IMR-90 (cell line): ENCODE results near the gene ELF2. TPM values are rescaled to one million over a fixed set of nuclear protein-coding genes. Genes with fewer than 3 reads are reported as not detected.

Source experiments
- ATAC-seq: fragments of 200-7000 bp; cut with Tn5 transposase; 2 replicates; pipeline ENCODE4 v1.9.1; 2020; ENCODE audit warnings: low read depth, mild to moderate bottlenecking, moderate library complexity
- BruUV-seq: library from RNA; stranded (reverse); fragments of 400-500 nt; replicated peaks from 2 replicates; lab custom pipeline; 2021; lab: Mats Ljungman, UMichigan
- CTCF ChIA-PET: fragments of 300-600 bp; formaldehyde crosslinking; extraction: SDS; loops from one replicate; lab custom pipeline; 2021; ENCODE audit warnings: antibody characterized with exemption; lab: Yijun Ruan, JAX
- POLR2A ChIA-PET: fragments of 300-600 bp; sonication (Branson Sonifier 250); formaldehyde crosslinking; loops from one replicate; lab custom pipeline; 2022; ENCODE audit warnings: antibody characterized with exemption; ENCODE audit not compliant: unreplicated experiment; lab: Charles Lee
- DNase-seq: peaks from one replicate; pipeline ENCODE4 v3.0.0; 2013
- H2AFZ ChIP-seq: replicated peaks from 2 replicates; pipeline ENCODE3; 2013; ENCODE audit warnings: low read length, mild to moderate bottlenecking; ENCODE audit not compliant: poor library complexity
- H2AK5ac ChIP-seq: 2 replicates; pipeline ENCODE4 v1.6.1; 2013; ENCODE audit warnings: low read depth, low read length, inconsistent platforms
- H2AK9ac ChIP-seq: replicated peaks from 2 replicates; pipeline ENCODE3; 2013; ENCODE audit warnings: mild to moderate bottlenecking, low read depth, low read length, moderate library complexity; ENCODE audit not compliant: poor library complexity
- H2BK120ac ChIP-seq: 2 replicates; pipeline ENCODE4 v1.6.1; 2013; ENCODE audit warnings: low read depth, low read length, inconsistent platforms
- H2BK15ac ChIP-seq: 3 replicates; pipeline ENCODE4 v1.6.1; 2013; ENCODE audit warnings: low read depth, low read length, inconsistent platforms
- H2BK20ac ChIP-seq: 2 replicates; pipeline ENCODE4 v1.6.1; 2013; ENCODE audit warnings: low read depth, mild to moderate bottlenecking, inconsistent platforms, low read length, moderate library complexity
- H2BK5ac ChIP-seq: 2 replicates; pipeline ENCODE4 v1.6.1; 2013; ENCODE audit warnings: mild to moderate bottlenecking, low read depth, low read length, inconsistent platforms; ENCODE audit not compliant: poor library complexity, severe bottlenecking
- H3K14ac ChIP-seq: replicated peaks from 2 replicates; pipeline ENCODE4 v1.6.1; 2013; ENCODE audit warnings: low read depth, low read length, inconsistent platforms
- H3K18ac ChIP-seq: 2 replicates; pipeline ENCODE4 v1.6.1; 2013; ENCODE audit warnings: low read depth, low read length, control low read depth
- H3K23ac ChIP-seq: 2 replicates; pipeline ENCODE4 v1.6.1; 2013; ENCODE audit warnings: low read depth, low read length, inconsistent platforms
- H3K27ac ChIP-seq: 2 replicates; pipeline ENCODE4 v1.5.1; 2013; ENCODE audit warnings: mild to moderate bottlenecking, control low read depth, low read length; ENCODE audit not compliant: insufficient read depth
- H3K27me3 ChIP-seq: 2 replicates; pipeline ENCODE4 v1.6.1; 2013; ENCODE audit warnings: low read length; ENCODE audit not compliant: control insufficient read depth, insufficient read depth
- H3K36me3 ChIP-seq: 2 replicates; pipeline ENCODE4 v1.6.1; 2013; ENCODE audit warnings: low read length, mixed read lengths; ENCODE audit not compliant: control insufficient read depth, insufficient read depth
- H3K4ac ChIP-seq: 2 replicates; pipeline ENCODE4 v1.6.1; 2013; ENCODE audit warnings: low read depth, low read length, inconsistent platforms
- H3K4me1 ChIP-seq: 2 replicates; pipeline ENCODE4 v1.6.1; 2013; ENCODE audit warnings: low read length, mixed read lengths; ENCODE audit not compliant: control insufficient read depth, insufficient read depth
- H3K4me2 ChIP-seq: 2 replicates; pipeline ENCODE4 v1.6.1; 2013; ENCODE audit warnings: low read depth, mild to moderate bottlenecking, control low read depth, low read length, moderate library complexity
- H3K4me3 ChIP-seq: 2 replicates; pipeline ENCODE4 v1.5.1; 2013; ENCODE audit warnings: low read depth, mild to moderate bottlenecking, control low read depth, low read length, moderate library complexity; ENCODE audit not compliant: insufficient read depth
- H3K56ac ChIP-seq: 2 replicates; pipeline ENCODE4 v1.6.1; 2013; ENCODE audit warnings: low read length, inconsistent platforms; ENCODE audit not compliant: insufficient read depth; ENCODE audit errors: extremely low read depth
- H3K79me1 ChIP-seq, 2 experiments: 2 replicates each; pipeline ENCODE4 v1.6.1; 2013; ENCODE audit warnings: low read length in 2 of 2, inconsistent platforms in 1 of 2, low read depth in 1 of 2
- H3K9ac ChIP-seq: 2 replicates; pipeline ENCODE4 v1.6.1; 2013; ENCODE audit warnings: low read depth, low read length, control low read depth
- H3K9me1 ChIP-seq: 2 replicates; pipeline ENCODE4 v1.6.1; 2013; ENCODE audit warnings: low read length, inconsistent platforms; ENCODE audit not compliant: insufficient read depth
- H3K9me3 ChIP-seq: 2 replicates; pipeline ENCODE4 v1.6.1; 2013; ENCODE audit warnings: low read length; ENCODE audit not compliant: control insufficient read depth, insufficient read depth
- H4K20me1 ChIP-seq: 2 replicates; pipeline ENCODE4 v1.6.1; 2013; ENCODE audit warnings: low read length, inconsistent platforms; ENCODE audit not compliant: insufficient read depth
- H4K5ac ChIP-seq: 2 replicates; pipeline ENCODE4 v1.6.1; 2013; ENCODE audit warnings: mild to moderate bottlenecking, low read depth, low read length, control low read depth
- H4K8ac ChIP-seq, 2 experiments: 2 replicates each; pipeline ENCODE4 v1.6.1; 2013; ENCODE audit warnings: low read depth in 2 of 2, low read length in 2 of 2, control low read depth in 1 of 2, inconsistent platforms in 1 of 2
- H4K91ac ChIP-seq: 2 replicates; pipeline ENCODE4 v1.6.1; 2013; ENCODE audit warnings: low read depth, low read length, inconsistent platforms; ENCODE audit not compliant: insufficient read depth
- CEBPB ChIP-seq: IDR thresholded peaks from 2 replicates; pipeline ENCODE4 v1.6.1; 2012; ENCODE audit warnings: low read depth, low read length, improper control_type of control experiment
- CHD1 ChIP-seq: IDR thresholded peaks from 2 replicates; pipeline ENCODE4 v1.6.1; 2012; ENCODE audit warnings: low read depth, low read length, improper control_type of control experiment
- FOS ChIP-seq: fragments of 150-350 bp; IDR thresholded peaks from 2 replicates; pipeline ENCODE4 v1.6.1; 2016; ENCODE audit warnings: low read depth, low read length
- MXI1 ChIP-seq: IDR thresholded peaks from 2 replicates; pipeline ENCODE4 v1.6.1; 2012; ENCODE audit warnings: low read depth, mild to moderate bottlenecking, low read length, moderate library complexity, borderline replicate concordance
- POLR2A ChIP-seq: IDR thresholded peaks from 2 replicates; pipeline ENCODE4 v1.6.1; 2012; ENCODE audit warnings: mild to moderate bottlenecking, low read depth, low read length
- RCOR1 ChIP-seq: IDR thresholded peaks from 2 replicates; pipeline ENCODE4 v1.6.1; 2012; ENCODE audit warnings: mild to moderate bottlenecking, low read length, improper control_type of control experiment; ENCODE audit not compliant: insufficient replicate concordance
- SMC3 ChIP-seq: fragments of 150-350 bp; IDR thresholded peaks from 2 replicates; pipeline ENCODE4 v1.6.1; 2016; ENCODE audit warnings: low read depth, mild to moderate bottlenecking, antibody characterized with exemption, low read length, moderate library complexity
- WGBS, 2 experiments: methylation state at CpG; one replicate each; pipeline versions ENCODE4 v1.1.5 to v1.1.7; 2013; ENCODE audit warnings: missing lambda C conversion rate in 2 of 2; ENCODE audit not compliant: insufficient read length in 1 of 2; ENCODE audit errors: extremely low coverage in 2 of 2; 5-methylcytosine and 5-hydroxymethylcytosine counted together
- dilution Hi-C: fragments of 300-500 bp; cut with HindIII; formaldehyde crosslinking; loops from one replicate; pipeline ENCODE4 v1.14.3; 2018; ENCODE audit warnings: low sequenced_read_pairs; ENCODE audit not compliant: unreplicated experiment
- in situ Hi-C: fragments of 300-500 bp; cut with MboI; formaldehyde crosslinking; loops from 3 replicates; pipeline ENCODE4 v1.14.3; 2019; ENCODE audit warnings: low sequenced_read_pairs, inconsistent platforms, mixed read lengths
- intact Hi-C: fragments of 100-400 bp; cut with micrococcal nuclease; formaldehyde crosslinking; loops from 2 replicates; pipeline ENCODE4 v1.10.0; 2022
- polyA plus RNA-seq, 3 experiments: library from polyadenylated mRNA; depleted of rRNA; stranded (reverse); fragments of >200 nt; gene quantifications; 2 replicates each; pipeline ENCODE4 v1.2.3, GENCODE V29; 2012; ENCODE audit warnings: low replicate concordance in 1 of 3
- total RNA-seq: library from RNA; depleted of rRNA; stranded (reverse); fragments of >200 nt; gene quantifications from 2 replicates; pipeline ENCODE4 v1.2.3, GENCODE V29; 2012
- TF ChIP-seq, protein P1 (sequence below): conservative IDR thresholded peaks from 2 replicates; pipeline ENCODE4 v1.5.1; 2012; ENCODE audit warnings: mild to moderate bottlenecking, low read depth, low read length, improper control_type of control experiment
- TF ChIP-seq, protein P2 (sequence below): fragments of 150-350 bp; IDR thresholded peaks from 2 replicates; pipeline ENCODE4 v1.6.1; 2017; ENCODE audit warnings: mild to moderate bottlenecking, antibody characterized with exemption, low read length, low read depth
- TF ChIP-seq, protein P3 (sequence below): fragments of 150-350 bp; IDR thresholded peaks from 2 replicates; pipeline ENCODE4 v1.6.1; 2016; ENCODE audit warnings: low read depth, mild to moderate bottlenecking, low read length, moderate library complexity, borderline replicate concordance

ELF2 gene
- total and polyA plus RNA-seq, 2 of the 4 experiments (the other 2 are of a cell fraction) = 14.5 to 42.3 TPM

DNA sequence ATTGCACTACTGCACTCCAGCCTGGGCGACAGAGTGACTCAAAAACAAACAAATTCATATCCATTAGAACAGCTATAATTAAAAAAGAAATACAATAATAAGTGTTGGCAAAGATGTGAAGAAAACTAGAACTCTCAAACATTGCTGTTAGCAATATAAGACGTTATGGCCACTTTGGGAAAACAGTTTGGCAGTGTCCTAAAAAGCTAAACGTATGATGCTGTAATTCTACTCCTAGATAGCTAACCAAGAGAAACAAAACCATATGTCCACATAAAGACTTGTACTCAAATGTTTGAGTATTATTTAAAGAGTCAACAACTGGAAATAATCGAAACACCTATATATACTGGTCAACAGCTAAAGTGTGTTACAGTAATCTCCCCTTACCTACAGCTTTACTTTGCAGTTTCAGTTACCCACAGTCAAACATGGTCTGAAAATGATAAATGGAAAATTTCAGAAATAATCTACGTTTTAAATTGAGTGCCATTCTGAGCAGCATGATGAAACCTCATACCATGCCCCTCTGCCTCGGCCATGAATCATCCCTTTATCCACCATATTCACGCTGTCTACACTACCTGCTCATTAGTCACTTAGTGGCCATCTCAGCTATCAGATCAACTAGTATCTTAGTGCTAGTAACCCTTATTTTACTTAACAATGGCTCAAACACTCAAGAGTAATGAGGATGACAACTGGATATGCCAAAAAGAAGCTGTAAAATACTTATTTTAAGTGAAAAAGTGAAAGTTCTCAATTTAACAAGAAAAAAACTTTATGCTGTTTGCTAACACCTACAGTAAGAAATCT, 4.9 kb downstream of the ELF2 start:
- no peak overlapping the region for H2AK9ac ChIP-seq
- ChIA-PET CTCF (interaction anchor here (1.0 to 1.5 kb wide), 3 partner anchors 11 to 142 kb away, joined by 3 to 5 read pairs (median 3); no protein-coding TSS in a partner anchor), POLR2A (no interaction called here)
- no peak overlapping the region for H4K5ac ChIP-seq
- 0 out of 2 replicates have a peak overlapping the region, but pooled peaks have one; percentile 6 for H3K14ac ChIP-seq
- H2AK5ac ChIP-seq = no peak overlapping the region
- no peak overlapping the region for H3K18ac ChIP-seq
- dilution Hi-C loops (no loop called here), in situ Hi-C loops (no loop called here), intact Hi-C loops (no loop called here)
- BruUV-seq = no TSS peak
- H3K9ac ChIP-seq = no peak overlapping the region
- WGBS, 2 experiments = 80% methylated on average over 1 of the region's 7 CpGs; no CpG with 5 or more reads in 1 of the 2 experiments
- H3K4me2 ChIP-seq = peak overlapping the region; percentile 18; the same call in 1 of the 2 replicates
- H3K27ac ChIP-seq = no peak overlapping the region
- H3K27me3 ChIP-seq = no peaks in the 10 kb centered on the region
- H3K4me1 ChIP-seq = peaks cover 6% of the 10 kb centered on the region; the same call in 1 of the 2 replicates
- DNase-seq = peak; percentile 55
- TF ChIP-seq SMC3 (no peak), MXI1 (no peak), POLR2A (no peak), CEBPB (peak; percentile 42; the same call in 1 of the 2 replicates), FOS (0 out of 2 replicates have a peak, but pooled peaks have one; percentile 23), CHD1 (no peak), RCOR1 (no peak)
- TF ChIP-seq, protein P1, sequence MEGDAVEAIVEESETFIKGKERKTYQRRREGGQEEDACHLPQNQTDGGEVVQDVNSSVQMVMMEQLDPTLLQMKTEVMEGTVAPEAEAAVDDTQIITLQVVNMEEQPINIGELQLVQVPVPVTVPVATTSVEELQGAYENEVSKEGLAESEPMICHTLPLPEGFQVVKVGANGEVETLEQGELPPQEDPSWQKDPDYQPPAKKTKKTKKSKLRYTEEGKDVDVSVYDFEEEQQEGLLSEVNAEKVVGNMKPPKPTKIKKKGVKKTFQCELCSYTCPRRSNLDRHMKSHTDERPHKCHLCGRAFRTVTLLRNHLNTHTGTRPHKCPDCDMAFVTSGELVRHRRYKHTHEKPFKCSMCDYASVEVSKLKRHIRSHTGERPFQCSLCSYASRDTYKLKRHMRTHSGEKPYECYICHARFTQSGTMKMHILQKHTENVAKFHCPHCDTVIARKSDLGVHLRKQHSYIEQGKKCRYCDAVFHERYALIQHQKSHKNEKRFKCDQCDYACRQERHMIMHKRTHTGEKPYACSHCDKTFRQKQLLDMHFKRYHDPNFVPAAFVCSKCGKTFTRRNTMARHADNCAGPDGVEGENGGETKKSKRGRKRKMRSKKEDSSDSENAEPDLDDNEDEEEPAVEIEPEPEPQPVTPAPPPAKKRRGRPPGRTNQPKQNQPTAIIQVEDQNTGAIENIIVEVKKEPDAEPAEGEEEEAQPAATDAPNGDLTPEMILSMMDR = no peak
- TF ChIP-seq, protein P2, sequence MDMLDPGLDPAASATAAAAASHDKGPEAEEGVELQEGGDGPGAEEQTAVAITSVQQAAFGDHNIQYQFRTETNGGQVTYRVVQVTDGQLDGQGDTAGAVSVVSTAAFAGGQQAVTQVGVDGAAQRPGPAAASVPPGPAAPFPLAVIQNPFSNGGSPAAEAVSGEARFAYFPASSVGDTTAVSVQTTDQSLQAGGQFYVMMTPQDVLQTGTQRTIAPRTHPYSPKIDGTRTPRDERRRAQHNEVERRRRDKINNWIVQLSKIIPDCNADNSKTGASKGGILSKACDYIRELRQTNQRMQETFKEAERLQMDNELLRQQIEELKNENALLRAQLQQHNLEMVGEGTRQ = no peak
- TF ChIP-seq, protein P3, sequence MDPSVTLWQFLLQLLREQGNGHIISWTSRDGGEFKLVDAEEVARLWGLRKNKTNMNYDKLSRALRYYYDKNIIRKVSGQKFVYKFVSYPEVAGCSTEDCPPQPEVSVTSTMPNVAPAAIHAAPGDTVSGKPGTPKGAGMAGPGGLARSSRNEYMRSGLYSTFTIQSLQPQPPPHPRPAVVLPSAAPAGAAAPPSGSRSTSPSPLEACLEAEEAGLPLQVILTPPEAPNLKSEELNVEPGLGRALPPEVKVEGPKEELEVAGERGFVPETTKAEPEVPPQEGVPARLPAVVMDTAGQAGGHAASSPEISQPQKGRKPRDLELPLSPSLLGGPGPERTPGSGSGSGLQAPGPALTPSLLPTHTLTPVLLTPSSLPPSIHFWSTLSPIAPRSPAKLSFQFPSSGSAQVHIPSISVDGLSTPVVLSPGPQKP = no peak
- no peak overlapping the region for H4K8ac ChIP-seq
- H2BK5ac ChIP-seq = no peak overlapping the region
- H3K79me1 ChIP-seq = peaks cover 28 to 59% of the 10 kb centered on the region in 2 experiments
- no peak overlapping the region; the same call in 1 of the 2 replicates for H3K23ac ChIP-seq
- no peak overlapping the region for H3K4ac ChIP-seq
- H2BK20ac ChIP-seq = no peak overlapping the region
- H4K91ac ChIP-seq = no peak overlapping the region
- no peak overlapping the region for H2BK15ac ChIP-seq
- no peaks in the 10 kb centered on the region for H3K9me3 ChIP-seq
- H2AFZ ChIP-seq = no peak overlapping the region
- ATAC-seq = no peak
- no peaks in the 10 kb centered on the region for H3K36me3 ChIP-seq
- H3K4me3 ChIP-seq = no peak overlapping the region
- no peak overlapping the region for H2BK120ac ChIP-seq
- no peak overlapping the region for H3K56ac ChIP-seq
- peaks cover 42% of the 10 kb centered on the region for H4K20me1 ChIP-seq
- peaks cover 3% of the 10 kb centered on the region; the same call in 1 of the 2 replicates for H3K9me1 ChIP-seq
